SKM-1 (cell line): ENCODE data around the gene STK33.
A peak's percentile ranks its signal among the peaks of the same experiment; 100 is the strongest.

ENCODE experiments used
- DNase-seq: peaks from one replicate; lab custom pipeline; 2025; ENCODE audit not compliant: unreplicated experiment; lab: John Stamatoyannopoulos, UW

The STK33 gene

GRCh38 chr11:8593935-8594909, at the start of gene STK33:
Gene STK33, minus strand, starts transcription at chr11:8594228. Its CDS starts 119,323 bp downstream, at chr11:8474905.
- peak; percentile 35 for DNase-seq

GRCh38 chr11:8642196-8642841, 48.3 kb upstream of the STK33 start:
- DNase-seq = no peak

- no peak for DNase-seq
Observed at GRCh38 chr11:8641332-8641731, 47.3 kb upstream of the STK33 start.

GRCh38 chr11:8640267-8640906, 46.4 kb upstream of the STK33 start:
- DNase-seq = no peak

GRCh38 chr11:8639655-8640054, 45.6 kb upstream of the STK33 start:
- no peak for DNase-seq

GRCh38 chr11:8638300-8638699, 44.3 kb upstream of the STK33 start:
- no peak for DNase-seq

- no peak for DNase-seq
Observed at GRCh38 chr11:8636127-8636526, 42.1 kb upstream of the STK33 start.

- DNase-seq = no peak
Observed at GRCh38 chr11:8634498-8634897, 40.5 kb upstream of the STK33 start.

- DNase-seq = no peak
Observed at GRCh38 chr11:8631395-8632118, 37.5 kb upstream of the STK33 start.

- no peak for DNase-seq
Observed at GRCh38 chr11:8624698-8625097, 30.7 kb upstream of the STK33 start.

GRCh38 chr11:8621147-8621546, 27.1 kb upstream of the STK33 start:
- DNase-seq = no peak

- DNase-seq = no peak
Observed at GRCh38 chr11:8617063-8617462, 23.0 kb upstream of the STK33 start.

GRCh38 chr11:8615291-8616032, 21.4 kb upstream of the STK33 start:
- no peak for DNase-seq

GRCh38 chr11:8614497-8614896, 20.5 kb upstream of the STK33 start:
- DNase-seq = no peak

GRCh38 chr11:8613036-8613435, 19.0 kb upstream of the STK33 start:
- DNase-seq = no peak

GRCh38 chr11:8612522-8612921, 18.5 kb upstream of the STK33 start:
- DNase-seq = no peak

GRCh38 chr11:8610532-8611116, 16.6 kb upstream of the STK33 start:
- DNase-seq = no peak

- DNase-seq = no peak
Observed at GRCh38 chr11:8608652-8609051, 14.6 kb upstream of the STK33 start.

GRCh38 chr11:8605971-8606563, 12.0 kb upstream of the STK33 start:
- no peak for DNase-seq
